ENCODE measurements around the gene KCNS3.

GRCh38 chr2:17858064-17858463 is 20.4 kb upstream of the KCNS3 start:
- TF ChIP-seq CTCF (IDR thresholded peaks at IDR 0.05) (no peak), POLR2A (IDR thresholded peaks at IDR 0.05) (no peak)

Data from transverse colon (tissue), 3 donors.